Fibroblast of skin of left biceps (primary cell): Measurements from ENCODE around the gene UNC5C.

Experiments
- DNase-seq, 2 experiments: peaks; one replicate each; pipeline ENCODE4 v3.0.0-alpha.2; 2013; ENCODE audit warnings: low read depth in 2 of 2

The UNC5C gene

GRCh38 chr4:95268819-95269565 lies 279.8 kb downstream of the UNC5C start:
- no peak for DNase-seq

GRCh38 chr4:95267081-95267480 lies 281.7 kb downstream of the UNC5C start:
- peak in 1 of 2 experiments; percentile 3 for DNase-seq

- no peak for DNase-seq
Observed at GRCh38 chr4:95265814-95266740, 282.7 kb downstream of the UNC5C start.

GRCh38 chr4:95264843-95265242 lies 283.9 kb downstream of the UNC5C start:
- DNase-seq, result no peak

GRCh38 chr4:95263960-95264359 lies 284.8 kb downstream of the UNC5C start:
- DNase-seq, result no peak

GRCh38 chr4:95263391-95263790 lies 285.4 kb downstream of the UNC5C start:
- DNase-seq, result no peak

GRCh38 chr4:95256108-95256835 lies 292.5 kb downstream of the UNC5C start:
- DNase-seq, result no peak

- DNase-seq, result no peak
Observed at GRCh38 chr4:95255396-95256107, 293.2 kb downstream of the UNC5C start.

- no peak for DNase-seq
Observed at GRCh38 chr4:95251568-95251967, 297.2 kb downstream of the UNC5C start.

- DNase-seq, result no peak
Observed at GRCh38 chr4:95250544-95251137, 298.1 kb downstream of the UNC5C start.

- no peak for DNase-seq
Observed at GRCh38 chr4:95249426-95250021, 299.2 kb downstream of the UNC5C start.

GRCh38 chr4:95248720-95249425 lies 299.9 kb downstream of the UNC5C start:
- no peak for DNase-seq

GRCh38 chr4:95243892-95244291 lies 304.9 kb downstream of the UNC5C start:
- no peak for DNase-seq

- DNase-seq, result no peak
Observed at GRCh38 chr4:95238554-95238953, 310.2 kb downstream of the UNC5C start.

- no peak for DNase-seq
Observed at GRCh38 chr4:95232358-95233156, 316.2 kb downstream of the UNC5C start.

GRCh38 chr4:95231681-95232080 lies 317.1 kb downstream of the UNC5C start:
- DNase-seq, result no peak

- no peak for DNase-seq
Observed at GRCh38 chr4:95225849-95226248, 322.9 kb downstream of the UNC5C start.

GRCh38 chr4:95224402-95224801 lies 324.4 kb downstream of the UNC5C start:
- DNase-seq, result no peak
